H1 (cell line): Measurements from ENCODE around the gene FAM193B. TPM values are rescaled to one million over a fixed set of nuclear protein-coding genes. Genes with fewer than 3 reads are reported as not detected.

Experiments used
- CBX5 ChIP-seq: fragments of 300-800, 300-1000 bp; sonication (generic); IDR thresholded peaks from 2 replicates; pipeline ENCODE4 v1.7.1; 2016; ENCODE audit warnings: antibody characterized with exemption, low read length, low read depth
- JUN ChIP-seq: IDR thresholded peaks from 2 replicates; pipeline ENCODE4 v1.6.1; 2011; ENCODE audit warnings: low read depth, mild to moderate bottlenecking, improper control_type of control experiment, low read length
- KDM1A ChIP-seq: fragments of 200-600, 300-600 bp; sonication (generic); IDR thresholded peaks from 2 replicates; pipeline ENCODE4 v1.7.1; 2016; ENCODE audit warnings: mild to moderate bottlenecking, low read length, borderline replicate concordance
- KDM5A ChIP-seq: fragments of 200-600 bp; IDR thresholded peaks from 2 replicates; pipeline ENCODE4 v1.7.1; 2012; ENCODE audit warnings: mild to moderate bottlenecking, low read length, inconsistent platforms, mixed read lengths
- SUZ12 ChIP-seq: fragments of 200-600 bp; sonication (generic); IDR thresholded peaks from 2 replicates; pipeline ENCODE4 v1.6.1; 2012; ENCODE audit warnings: mild to moderate bottlenecking, inconsistent platforms, low read length, moderate library complexity, mixed read lengths
- polyA plus RNA-seq, 7 experiments: library from polyadenylated mRNA; depleted of rRNA in 3 of 7; stranded (reverse) in 5 of 7; unstranded in 2 of 7; fragments of >200 nt in 5 of 7; fragments of 200-250 nt in 2 of 7; gene quantifications; 1 replicate in 5 of 7; 2 replicates in 1 of 7; 4 replicates in 1 of 7; pipeline versions ENCODE4 v1.2.1 to v1.2.3, GENCODE V29; 2011 to 2013; ENCODE audit warnings: missing spikeins in 2 of 7, mixed read lengths in 2 of 7
- total RNA-seq: library from RNA; stranded (reverse); fragmentation: NEBNext Ultra II Directional; extraction: Animal tissue kit (Norgen Biotek cat#: 25700); gene quantifications from 2 replicates; pipeline ENCODE4 v1.2.1, GENCODE V29; 2021

Gene FAM193B
- total and polyA plus RNA-seq, 2 of the 8 experiments (the other 6 are each of a cell fraction or from before 2014, with no cell fraction given): 49.9 to 69.8 TPM

DNA sequence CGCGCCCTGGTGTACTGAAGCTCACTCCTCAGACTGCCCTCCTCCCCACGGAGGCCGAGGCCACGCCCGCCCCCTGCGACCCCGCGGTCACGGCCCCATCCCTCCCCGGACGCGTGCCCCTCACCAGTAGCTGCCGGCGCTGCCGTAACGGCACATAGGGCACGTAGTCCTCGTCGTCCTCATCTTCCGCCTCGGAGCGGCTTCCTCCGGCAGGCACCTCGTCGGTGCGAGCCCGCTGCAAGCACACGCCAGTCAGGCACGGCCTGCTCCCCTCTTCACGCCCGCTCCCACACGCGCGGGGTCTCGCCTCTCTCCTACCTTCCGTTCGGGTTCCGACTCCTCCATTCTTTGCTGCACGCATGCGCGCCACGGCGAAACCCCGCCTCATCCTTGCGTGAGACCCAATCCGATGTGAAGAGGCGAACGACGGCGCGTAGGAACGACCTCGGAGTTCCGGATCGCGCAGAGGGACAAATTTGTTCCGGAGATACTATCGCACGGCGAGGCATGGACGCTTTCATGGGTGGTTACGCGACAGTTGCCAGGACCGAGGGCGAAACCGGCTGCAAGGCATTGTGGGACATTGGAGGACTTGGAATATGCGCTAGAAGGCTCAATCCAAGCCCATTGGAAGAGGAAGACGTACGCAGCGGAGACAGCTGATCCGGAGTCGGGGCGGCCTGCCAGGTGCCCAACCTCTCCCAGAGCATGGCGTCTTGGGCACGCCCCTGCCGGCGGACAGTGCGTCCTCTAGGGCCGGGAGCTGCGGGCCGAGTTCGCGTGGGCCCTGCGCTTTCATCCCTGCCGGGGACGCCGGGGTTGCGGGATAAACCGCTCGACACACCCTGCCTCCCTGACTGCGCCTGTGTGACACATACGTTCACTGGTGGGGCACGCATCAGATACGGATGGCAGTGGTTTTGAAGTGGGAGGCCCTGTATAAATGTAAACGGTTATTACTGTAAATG lies 37.5 kb downstream of the FAM193B start, which contains the start of gene DDX41 (continued):
- TF ChIP-seq KDM5A (0 out of 2 replicates have a peak, but pooled peaks have one; percentile 32), SUZ12 (no peak), CBX5 (no peak), KDM1A (no peak), JUN (no peak)
